HG02840 (cell line): ENCODE results near the gene SYNJ2.
"Not testable (repeated sequence)": the region's sequence is repeated elsewhere in the genome, so short reads cannot be mapped to it uniquely, and the experiment has no call there.

Source experiments
- ATAC-seq: cut with Tn5 transposase; IDR thresholded peaks from one replicate; pipeline ENCODE4 v1.9.1; 2021; ENCODE audit warnings: mild to moderate bottlenecking, moderate library complexity, moderate number of reproducible peaks; ENCODE audit not compliant: unreplicated experiment, low FRiP score

The SYNJ2 gene

DNA sequence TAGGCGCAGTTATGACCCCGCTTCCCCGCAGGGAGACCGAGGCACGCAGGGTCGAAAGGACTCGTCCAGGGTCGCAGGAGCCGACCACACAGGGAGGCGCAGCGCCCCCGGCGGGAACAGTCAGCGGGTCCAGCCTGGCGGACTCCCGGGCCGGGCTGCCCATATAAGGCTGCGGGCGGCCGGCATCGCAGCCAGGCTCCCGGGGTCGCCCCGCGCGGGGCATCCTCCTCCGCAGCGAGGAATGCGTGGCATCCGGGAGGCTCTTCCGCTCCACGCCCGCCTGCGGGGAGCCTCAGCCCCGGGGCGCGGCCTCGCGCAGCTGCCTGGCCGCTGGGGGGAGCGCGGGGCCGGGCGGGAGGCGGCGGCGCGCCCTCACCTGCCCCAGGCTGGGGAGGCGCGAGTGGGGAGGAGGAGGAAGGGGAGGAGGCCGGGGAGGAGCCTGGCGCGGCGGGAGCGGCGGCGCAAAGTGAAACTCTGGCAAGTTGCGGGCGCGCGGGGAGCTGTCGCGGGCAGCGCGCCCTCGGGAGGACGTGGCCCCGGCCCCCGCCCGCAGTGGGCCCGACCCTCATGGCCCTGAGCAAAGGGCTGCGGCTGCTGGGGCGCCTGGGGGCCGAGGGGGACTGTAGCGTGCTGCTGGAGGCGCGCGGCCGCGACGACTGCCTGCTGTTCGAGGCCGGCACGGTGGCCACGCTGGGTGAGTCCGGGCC, at the start of gene SYNJ2:
TSS of gene SYNJ2 (plus strand) at position 469 of the 707 bp plus-strand sequence. CDS start at position 568, 99 bp downstream.
- peak; percentile 62 for ATAC-seq

- ATAC-seq = no peak
These were observed 45.9 kb upstream of the SYNJ2 start for GRCh38 chr6:157935786-157936185.

- no peak for ATAC-seq
These were observed 44.3 kb upstream of the SYNJ2 start for GRCh38 chr6:157937318-157937717.

DNA sequence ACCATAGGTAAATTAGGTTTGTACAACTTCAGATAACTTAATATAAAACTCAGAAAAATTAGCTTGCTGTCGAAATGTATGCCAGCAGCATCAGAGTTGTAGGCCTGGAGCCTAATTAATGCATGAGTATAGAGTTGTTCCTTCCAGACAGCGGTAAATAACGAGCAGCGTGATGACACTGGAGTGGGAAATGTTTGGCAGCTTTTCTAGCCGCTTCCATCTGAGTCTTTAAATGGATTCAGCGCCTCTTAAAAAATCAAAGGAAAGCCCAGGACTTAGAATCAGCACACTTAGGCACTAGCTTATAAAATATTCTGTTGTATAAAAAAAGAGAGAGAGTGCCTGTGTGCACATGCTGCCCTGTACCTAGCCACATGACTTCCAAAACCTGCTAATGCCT, 43.7 kb upstream of the SYNJ2 start:
- ATAC-seq = no peak

DNA sequence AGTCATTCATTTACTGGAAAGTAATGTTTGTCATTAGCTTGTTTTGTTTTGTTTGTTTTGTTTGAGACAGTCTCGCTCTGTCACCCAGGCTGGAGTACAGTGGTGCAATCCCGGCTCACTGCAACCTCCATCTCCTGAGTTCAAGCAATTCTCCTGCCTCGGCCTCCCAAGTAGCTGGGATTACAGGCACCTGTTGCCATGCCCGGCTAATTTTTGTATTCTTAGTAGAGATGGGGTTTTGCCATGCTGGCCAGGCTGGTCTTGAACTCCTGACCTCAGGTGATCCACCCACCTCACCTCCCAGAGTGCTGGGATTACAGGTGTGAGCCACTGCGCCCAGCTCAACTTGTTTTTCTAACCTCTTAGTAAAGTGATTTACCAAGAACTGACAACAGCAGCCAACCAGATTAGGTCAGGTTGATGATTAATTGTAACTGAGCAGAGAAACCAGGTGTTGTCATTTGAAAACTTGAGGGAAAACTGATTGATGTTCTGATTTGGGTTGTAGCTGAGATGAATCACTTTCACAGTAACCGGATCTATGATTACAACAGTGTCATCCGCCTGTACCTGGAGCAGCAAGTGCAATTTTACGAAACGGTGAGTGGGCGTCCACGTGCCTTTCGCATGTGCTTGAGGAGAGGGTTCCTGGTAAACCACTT, 41.2 kb upstream of the SYNJ2 start:
- not testable (repeated sequence) for ATAC-seq

DNA sequence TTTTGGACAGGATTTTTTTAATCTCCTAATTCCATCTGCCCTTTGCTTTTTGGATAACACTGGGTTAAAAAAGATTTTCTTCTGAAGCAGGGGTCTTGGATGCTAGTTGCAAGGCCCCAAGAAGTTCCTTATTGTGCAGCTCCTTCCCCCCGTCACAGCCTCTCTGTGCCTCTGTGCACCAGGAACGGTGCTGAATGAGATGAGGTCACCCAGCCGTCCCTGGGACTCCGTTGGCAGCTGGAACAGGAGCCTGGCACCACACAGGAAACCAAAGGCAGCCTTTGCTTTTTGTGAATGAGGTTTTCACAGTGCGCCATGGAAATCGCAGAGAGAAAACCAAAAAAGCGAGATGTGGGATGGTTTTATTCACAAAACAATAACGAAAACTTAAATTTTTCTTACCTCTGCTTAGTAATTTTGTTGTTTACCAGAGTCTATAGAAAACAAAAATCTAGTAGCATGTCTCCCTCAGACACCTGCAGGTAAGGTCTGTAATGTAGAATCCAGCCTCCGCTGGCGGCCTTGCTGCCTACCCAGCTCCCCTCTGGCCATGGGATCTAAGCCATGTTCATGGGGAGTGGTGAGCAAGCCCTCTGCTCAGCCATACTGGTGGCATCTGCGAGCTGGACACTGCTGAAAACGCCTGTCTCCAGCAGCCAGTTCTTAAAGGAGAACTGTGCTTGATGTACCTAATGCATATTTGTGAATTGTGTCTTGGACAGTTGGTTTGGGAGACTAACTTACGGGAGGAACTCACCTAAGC, 40.4 kb upstream of the SYNJ2 start:
- no peak for ATAC-seq

DNA sequence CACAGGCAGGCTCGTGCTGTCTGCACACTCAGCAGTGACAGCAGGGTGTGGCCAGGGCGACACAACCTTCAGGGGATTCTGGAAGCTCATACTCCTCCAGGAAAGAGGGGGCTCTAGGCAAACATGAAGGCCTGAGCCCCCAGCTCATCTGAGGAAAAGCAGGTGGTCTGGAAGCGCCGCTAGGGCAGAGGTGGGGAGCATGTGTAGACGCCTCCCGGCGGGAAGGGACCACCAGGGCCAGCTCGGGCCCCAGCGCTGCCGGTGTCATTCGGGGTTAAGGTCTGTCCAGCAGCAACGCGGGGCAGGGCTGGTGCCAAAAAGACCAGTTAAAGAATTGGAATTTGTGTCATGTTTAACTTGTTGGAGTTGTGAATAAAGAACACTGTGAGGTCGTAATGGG, 39.3 kb upstream of the SYNJ2 start:
- no peak for ATAC-seq

- ATAC-seq = no peak
These were observed 38.3 kb upstream of the SYNJ2 start for GRCh38 chr6:157943249-157943963.

GRCh38 chr6:157943964-157944283, 37.7 kb upstream of the SYNJ2 start:
- no peak for ATAC-seq

DNA sequence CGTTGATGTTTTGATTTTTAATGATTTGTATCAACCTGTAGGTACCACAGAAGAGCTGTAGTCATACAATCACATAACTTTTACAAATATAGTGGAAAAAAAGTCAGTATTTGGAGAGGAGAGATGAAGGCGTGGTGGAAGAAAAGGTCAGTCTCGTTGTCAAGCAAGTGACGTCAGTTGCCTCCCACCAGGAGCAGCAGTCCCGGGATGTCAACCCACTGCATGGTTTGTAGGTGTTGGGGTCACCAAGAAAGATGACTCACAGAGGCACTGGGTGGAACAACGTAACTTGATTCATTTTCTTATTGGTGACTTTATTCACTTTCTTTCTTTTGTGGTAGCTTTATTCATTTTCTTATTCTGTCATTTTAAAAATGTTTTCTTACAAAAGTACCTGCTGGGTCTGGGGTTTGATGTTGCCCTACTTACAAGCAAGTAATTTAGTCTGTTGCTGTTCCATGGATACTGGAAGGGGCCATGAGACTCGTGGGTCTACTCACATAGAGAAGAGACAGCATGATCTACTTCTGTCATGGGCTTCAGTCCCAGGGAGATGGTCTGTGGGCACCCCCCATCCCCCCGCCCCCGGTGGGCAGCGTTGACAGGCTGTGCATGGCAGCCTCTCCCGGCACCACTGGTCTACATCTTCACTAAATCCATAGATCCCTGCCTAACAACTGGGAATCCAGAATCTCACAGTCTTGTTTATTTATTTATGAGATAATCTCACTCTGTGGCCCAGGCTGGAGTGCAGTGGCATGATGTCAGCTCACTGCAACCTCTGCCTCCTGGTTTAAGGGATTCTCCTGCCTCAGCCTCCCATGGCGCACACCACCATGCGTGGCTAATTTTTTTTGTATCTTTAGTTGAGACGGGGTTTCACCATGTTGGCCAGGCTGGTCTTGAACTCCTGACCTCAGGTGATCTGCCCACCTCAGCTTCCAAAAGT, 36.4 kb upstream of the SYNJ2 start:
- ATAC-seq = no peak

DNA sequence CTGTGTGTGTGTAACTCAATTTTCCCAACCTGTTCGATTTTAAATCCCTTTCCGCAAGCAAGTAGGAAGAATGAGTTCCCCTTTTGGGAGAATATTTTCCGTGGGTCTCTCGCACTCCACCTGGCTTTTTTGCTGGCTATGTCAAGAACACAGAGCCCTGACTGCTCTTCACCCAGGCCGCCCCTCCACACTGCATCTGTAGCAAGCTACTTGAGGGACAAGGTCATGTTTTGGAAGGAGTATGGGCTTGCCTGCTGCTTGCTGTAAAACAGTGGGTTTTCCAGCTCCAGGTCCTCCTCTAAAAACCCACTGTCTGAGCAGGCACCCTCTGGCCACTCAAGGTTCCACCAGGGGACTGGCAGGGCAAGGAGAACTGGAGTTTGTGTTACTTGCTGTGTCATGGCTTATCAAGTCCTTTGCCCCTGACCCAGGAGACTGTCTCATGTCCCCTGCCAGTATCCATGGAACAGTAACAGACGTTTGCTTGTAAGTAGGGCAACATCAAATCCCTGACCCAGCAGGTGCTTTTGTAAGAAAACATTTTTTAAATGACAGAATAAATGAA, 35.5 kb upstream of the SYNJ2 start:
- no peak for ATAC-seq

GRCh38 chr6:157946865-157947532, 34.7 kb upstream of the SYNJ2 start:
- ATAC-seq = no peak

DNA sequence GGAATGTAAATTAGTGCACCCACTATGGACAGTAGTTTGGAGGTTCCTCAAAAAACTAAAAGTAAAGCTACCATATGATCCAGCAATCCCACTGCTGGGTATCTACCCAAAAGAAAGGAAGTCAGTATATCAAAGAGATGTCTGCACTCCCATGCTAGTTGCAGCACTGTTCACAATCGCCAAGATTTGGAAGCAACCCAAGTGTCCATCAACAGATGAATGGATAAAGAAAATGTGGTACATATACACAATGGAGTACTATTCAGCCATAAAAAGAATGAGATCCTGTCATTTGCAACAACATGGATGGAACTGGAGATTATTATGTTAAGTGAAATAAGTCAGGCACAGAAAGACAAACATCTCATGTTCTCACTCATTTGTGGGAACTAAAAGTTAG, 30.8 kb upstream of the SYNJ2 start:
- ATAC-seq = not testable (repeated sequence)

DNA sequence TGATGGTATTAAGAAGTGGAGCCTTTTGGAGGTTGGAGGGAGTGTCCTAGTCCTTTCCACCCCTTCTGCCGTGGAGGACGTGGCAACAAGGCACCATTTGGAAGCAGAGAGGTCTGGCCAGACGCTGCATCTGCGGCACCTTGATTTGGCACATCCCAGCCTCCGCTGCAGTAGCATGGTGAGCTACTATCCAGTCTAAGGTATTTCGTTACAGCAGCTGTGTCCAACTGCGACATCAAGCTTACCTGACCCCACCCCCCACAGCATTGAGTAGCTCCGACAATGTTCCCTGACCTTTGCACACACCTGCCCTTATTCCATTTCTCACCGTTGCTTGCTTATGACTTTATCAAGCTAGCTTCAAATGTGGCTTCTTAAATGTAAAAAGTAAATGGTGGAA, 29.8 kb upstream of the SYNJ2 start:
- no peak for ATAC-seq

DNA sequence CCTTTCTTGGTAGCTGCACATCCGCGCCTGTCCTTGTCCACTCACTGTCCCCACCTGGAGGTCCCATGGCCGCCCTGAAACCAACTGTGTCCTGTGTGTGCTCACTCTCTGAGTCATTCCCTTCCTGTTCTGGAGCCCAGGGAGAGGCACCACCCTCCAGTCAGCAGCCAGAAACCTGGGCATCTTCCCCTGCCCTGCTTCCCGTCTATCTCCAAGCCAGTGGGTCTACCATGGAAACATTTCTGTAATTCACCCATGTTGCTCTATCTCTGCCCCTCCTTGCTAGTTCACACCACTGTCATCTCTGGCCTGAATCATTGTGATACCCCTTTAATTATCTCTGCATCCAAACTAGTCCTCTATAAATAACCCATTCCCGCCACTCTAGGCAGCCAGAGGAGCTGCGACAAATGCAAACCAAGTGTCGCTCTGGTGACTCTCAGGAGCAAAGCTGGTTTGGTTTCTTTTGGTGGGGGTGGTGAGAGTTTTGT, 28.8 kb upstream of the SYNJ2 start:
- no peak for ATAC-seq

- ATAC-seq = no peak
These were observed 28.0 kb upstream of the SYNJ2 start for GRCh38 chr6:157953580-157954091.

GRCh38 chr6:157954150-157955117, 27.2 kb upstream of the SYNJ2 start:
- ATAC-seq = no peak
